Testis (tissue), 3 donors: Measurements from ENCODE around the gene EXD3. TPM values are rescaled to one million over a fixed set of nuclear protein-coding genes. Genes with fewer than 3 reads are reported as not detected.

Experiments used
- DNase-seq: peaks from one replicate; pipeline ENCODE4 v3.0.0-alpha.2; 2019
- H3K27ac ChIP-seq, 2 donors: fragments of 200-600 bp; sonication (generic); one replicate each; pipeline ENCODE4 v1.5.1; 2019
- H3K27me3 ChIP-seq: fragments of 200-600 bp; sonication (generic); one replicate; pipeline ENCODE4 v1.5.1; 2019
- H3K36me3 ChIP-seq: fragments of 200-600 bp; sonication (generic); one replicate; pipeline ENCODE4 v1.5.1; 2017; ENCODE audit warnings: low read depth; ENCODE audit errors: missing control alignments
- H3K4me1 ChIP-seq: fragments of 200-600 bp; sonication (generic); one replicate; pipeline ENCODE4 v1.5.1; 2019
- H3K4me3 ChIP-seq, 2 donors: fragments of 200-600 bp; sonication (generic); one replicate each; pipeline ENCODE4 v1.5.1; 2017 to 2019
- H3K9me3 ChIP-seq: fragments of 200-600 bp; sonication (generic); one replicate; pipeline ENCODE4 v1.5.1; 2017
- POLR2A ChIP-seq: fragments of 450-650 bp; IDR thresholded peaks from one replicate; pipeline ENCODE4 v1.6.1; 2017; ENCODE audit warnings: antibody characterized with exemption, mild to moderate bottlenecking, moderate library complexity
- WGBS, 2 donors: methylation state at CpG; one replicate each; pipeline ENCODE4 v1.1.5; 2018; 5-methylcytosine and 5-hydroxymethylcytosine counted together
- intact Hi-C: fragments of 100-400 bp; cut with DNase I; formaldehyde crosslinking; loops from one replicate; pipeline ENCODE4 v1.15.1; 2023; ENCODE audit warnings: low total_unique reads
- polyA plus RNA-seq: library from polyadenylated mRNA; stranded (reverse); fragments of 350-450 nt; fragmentation: Illumina TruSeq; extraction: RNeasy Lipid Tissue Mini Kit (QIAGEN cat#74804); gene quantifications from one replicate; pipeline ENCODE4 v1.2.3, GENCODE V29; 2014; ENCODE audit warnings: low read depth, low replicate concordance; ENCODE audit not compliant: insufficient read depth
- total RNA-seq, 2 donors: library from RNA; depleted of rRNA; stranded (reverse); fragments of >200 nt; gene quantifications; one replicate each; pipeline ENCODE4 v1.2.3, GENCODE V29; 2016
- TF ChIP-seq, protein P1 (sequence below), 3 experiments: fragments of 450-650 bp in 2 of 3; fragments of 200-600 bp in 1 of 3; sonication (generic) in 1 of 3; IDR thresholded peaks; one replicate each; pipeline ENCODE4 v1.5.1; 2016 to 2019; ENCODE audit warnings: antibody characterized with exemption in 3 of 3, mild to moderate bottlenecking in 2 of 3, moderate library complexity in 1 of 3

Gene EXD3
- total and polyA plus RNA-seq, 3 donors from 2014 or later: 8.9 to 24.5 (median 15.5) TPM

DNA sequence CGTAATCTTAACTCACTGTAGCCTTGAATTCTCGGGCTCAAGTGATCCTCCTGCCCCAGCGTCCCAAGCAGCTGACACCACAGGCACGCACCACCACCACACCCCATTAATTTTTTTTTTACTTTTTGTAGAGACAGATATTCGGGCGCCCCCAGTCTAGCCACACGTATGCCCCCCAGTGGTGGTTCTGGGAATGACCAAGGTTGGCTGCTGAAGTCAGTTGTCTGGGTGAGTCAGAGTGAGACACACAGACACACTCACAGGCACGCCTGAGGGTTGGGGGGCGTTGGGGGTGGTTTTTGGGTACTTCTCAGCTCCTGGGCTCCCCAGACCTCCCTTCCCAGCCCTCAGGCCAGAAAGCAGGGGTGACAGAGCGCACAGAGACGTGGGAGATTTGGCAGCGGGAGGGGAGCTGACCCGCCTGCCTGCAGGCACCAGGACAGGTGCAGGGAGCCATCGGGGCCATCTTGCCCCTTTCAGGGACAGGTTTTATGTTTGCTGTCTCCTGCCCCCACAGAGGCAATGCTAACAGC lies 22.4 kb upstream of the EXD3 start:
- Histone ChIP-seq H3K27me3 (no peaks in the 10 kb centered on the region), H3K9me3 (no peaks in the 10 kb centered on the region), H3K4me1 (no peaks in the 10 kb centered on the region), H3K27ac (no peak overlapping the region), H3K36me3 (no peaks in the 10 kb centered on the region), H3K4me3 (no peak overlapping the region)
- intact Hi-C loops: no loop called here
- DNase-seq: peak; percentile 86
- 37 to 41% methylated on average over 14 of the region's 14 CpGs for WGBS, 2 donors
- TF ChIP-seq, protein P1, sequence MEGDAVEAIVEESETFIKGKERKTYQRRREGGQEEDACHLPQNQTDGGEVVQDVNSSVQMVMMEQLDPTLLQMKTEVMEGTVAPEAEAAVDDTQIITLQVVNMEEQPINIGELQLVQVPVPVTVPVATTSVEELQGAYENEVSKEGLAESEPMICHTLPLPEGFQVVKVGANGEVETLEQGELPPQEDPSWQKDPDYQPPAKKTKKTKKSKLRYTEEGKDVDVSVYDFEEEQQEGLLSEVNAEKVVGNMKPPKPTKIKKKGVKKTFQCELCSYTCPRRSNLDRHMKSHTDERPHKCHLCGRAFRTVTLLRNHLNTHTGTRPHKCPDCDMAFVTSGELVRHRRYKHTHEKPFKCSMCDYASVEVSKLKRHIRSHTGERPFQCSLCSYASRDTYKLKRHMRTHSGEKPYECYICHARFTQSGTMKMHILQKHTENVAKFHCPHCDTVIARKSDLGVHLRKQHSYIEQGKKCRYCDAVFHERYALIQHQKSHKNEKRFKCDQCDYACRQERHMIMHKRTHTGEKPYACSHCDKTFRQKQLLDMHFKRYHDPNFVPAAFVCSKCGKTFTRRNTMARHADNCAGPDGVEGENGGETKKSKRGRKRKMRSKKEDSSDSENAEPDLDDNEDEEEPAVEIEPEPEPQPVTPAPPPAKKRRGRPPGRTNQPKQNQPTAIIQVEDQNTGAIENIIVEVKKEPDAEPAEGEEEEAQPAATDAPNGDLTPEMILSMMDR (IDR thresholded peaks at IDR 0.05): peak; percentile 63 to 88 (median 83)
- TF ChIP-seq POLR2A: no peak

GRCh38 chr9:137444106-137444790 lies 21.3 kb upstream of the EXD3 start:
- TF ChIP-seq, protein P1 (IDR thresholded peaks at IDR 0.05): no peak
- no peak for TF ChIP-seq POLR2A
- H3K4me1 ChIP-seq: no peaks in the 10 kb centered on the region
- H3K27me3 ChIP-seq: no peaks in the 10 kb centered on the region
- no peak overlapping the region for H3K4me3 ChIP-seq
- intact Hi-C loops: no loop called here
- H3K27ac ChIP-seq: no peak overlapping the region
- no peak for DNase-seq
- H3K36me3 ChIP-seq: no peaks in the 10 kb centered on the region
- no peaks in the 10 kb centered on the region for H3K9me3 ChIP-seq
- 88 to 89% methylated on average over 14 of the region's 14 CpGs for WGBS, 2 donors

GRCh38 chr9:137441935-137442321 lies 19.0 kb upstream of the EXD3 start:
- Histone ChIP-seq H3K9me3 (no peaks in the 10 kb centered on the region), H3K27ac (no peak overlapping the region), H3K36me3 (no peaks in the 10 kb centered on the region), H3K27me3 (no peaks in the 10 kb centered on the region), H3K4me3 (peak overlapping the region; percentile 22 to 60), H3K4me1 (no peaks in the 10 kb centered on the region)
- intact Hi-C loops: no loop called here
- WGBS, 2 donors: 12 to 20% methylated on average over 7 of the region's 7 CpGs
- no peak for DNase-seq
- TF ChIP-seq POLR2A: no peak
- TF ChIP-seq, protein P1 (IDR thresholded peaks at IDR 0.05): no peak

DNA sequence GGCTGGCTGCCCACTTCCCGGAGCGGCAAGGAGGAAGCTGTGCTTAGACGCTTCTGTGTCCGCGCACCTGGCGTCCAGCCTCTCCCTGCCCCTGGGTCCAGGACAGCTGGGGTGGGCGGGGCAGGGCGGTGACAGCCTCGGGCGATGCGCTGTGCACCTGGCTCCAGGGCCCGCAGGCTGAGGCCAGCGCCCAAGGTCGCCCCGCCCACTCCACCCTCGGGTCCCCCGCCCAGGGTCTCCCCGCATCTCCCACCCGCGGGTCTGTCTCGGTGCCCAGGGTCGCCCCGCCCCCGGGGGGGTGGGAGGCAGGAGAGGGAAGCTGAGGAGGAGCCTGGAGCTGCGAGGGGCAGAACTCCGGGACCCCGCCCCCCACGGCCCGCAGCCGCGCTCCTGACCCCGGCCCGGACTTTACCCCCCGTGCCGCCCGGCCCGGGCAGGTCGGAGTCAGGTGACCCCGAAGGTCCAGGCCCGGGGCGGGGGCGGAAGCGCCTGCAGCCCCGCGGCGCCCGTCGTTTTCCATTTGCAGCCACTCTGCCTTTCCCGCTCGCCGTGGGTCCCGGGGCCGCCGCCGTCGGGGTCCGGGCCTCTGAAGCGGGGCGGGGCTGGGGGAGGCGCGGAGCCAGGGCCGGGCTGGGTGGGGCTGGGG lies 18.4 kb upstream of the EXD3 start, which contains the start of gene ENTPD8:
Gene ENTPD8, minus strand, starts transcription at position 69 of the 646 bp plus-strand sequence. CDS start 3,072 bp downstream, outside the sequence.
- no peak for DNase-seq
- TF ChIP-seq POLR2A: no peak
- TF ChIP-seq, protein P1 (IDR thresholded peaks at IDR 0.05): no peak
- Histone ChIP-seq H3K4me3 (peak within 1 kb of the TSS; percentile 22 to 60), H3K27ac (no peak within 1 kb of the TSS), H3K36me3 (no peaks in the 10 kb centered on the region), H3K27me3 (no peaks in the 10 kb centered on the region), H3K9me3 (no peaks in the 10 kb centered on the region), H3K4me1 (no peaks in the 10 kb centered on the region)
- 0 to 1% methylated on average over 1 to 28 of the region's 62 CpGs for WGBS, 2 donors
- intact Hi-C loops: no loop called here
